H1 (cell line): Measurements from ENCODE around the gene CALR.

ENCODE experiments used
- EZH2 ChIP-seq: fragments of 200-600 bp; sonication (generic); IDR thresholded peaks from 2 replicates; pipeline ENCODE4 v1.7.1; 2012; ENCODE audit warnings: low read depth, mild to moderate bottlenecking, moderate library complexity, low read length, inconsistent platforms; ENCODE audit not compliant: severe bottlenecking
- RNF2 ChIP-seq: fragments of 200-900, 300-1000 bp; sonication (generic); IDR thresholded peaks from 2 replicates; pipeline ENCODE4 v1.7.1; 2016; ENCODE audit warnings: borderline replicate concordance, low read depth, mild to moderate bottlenecking, antibody characterized with exemption, low read length; ENCODE audit not compliant: poor library complexity, severe bottlenecking; ENCODE audit errors: missing control alignments
- TEAD4 ChIP-seq: IDR thresholded peaks from 2 replicates; pipeline ENCODE4 v1.6.1; 2012; ENCODE audit warnings: low read depth, low read length, inconsistent platforms, mixed read lengths
- TF ChIP-seq, protein P1 (sequence below), 3 experiments: IDR thresholded peaks; 1 replicate in 2 of 3; 2 replicates in 1 of 3; pipeline versions ENCODE4 v1.5.1 to v1.6.1; 2011; ENCODE audit warnings: low read length in 3 of 3, mild to moderate bottlenecking in 3 of 3, inconsistent platforms in 2 of 3, low read depth in 1 of 3, moderate library complexity in 1 of 3; ENCODE audit not compliant: insufficient read depth in 1 of 3; ENCODE audit errors: control extremely low read depth in 1 of 3

DNA sequence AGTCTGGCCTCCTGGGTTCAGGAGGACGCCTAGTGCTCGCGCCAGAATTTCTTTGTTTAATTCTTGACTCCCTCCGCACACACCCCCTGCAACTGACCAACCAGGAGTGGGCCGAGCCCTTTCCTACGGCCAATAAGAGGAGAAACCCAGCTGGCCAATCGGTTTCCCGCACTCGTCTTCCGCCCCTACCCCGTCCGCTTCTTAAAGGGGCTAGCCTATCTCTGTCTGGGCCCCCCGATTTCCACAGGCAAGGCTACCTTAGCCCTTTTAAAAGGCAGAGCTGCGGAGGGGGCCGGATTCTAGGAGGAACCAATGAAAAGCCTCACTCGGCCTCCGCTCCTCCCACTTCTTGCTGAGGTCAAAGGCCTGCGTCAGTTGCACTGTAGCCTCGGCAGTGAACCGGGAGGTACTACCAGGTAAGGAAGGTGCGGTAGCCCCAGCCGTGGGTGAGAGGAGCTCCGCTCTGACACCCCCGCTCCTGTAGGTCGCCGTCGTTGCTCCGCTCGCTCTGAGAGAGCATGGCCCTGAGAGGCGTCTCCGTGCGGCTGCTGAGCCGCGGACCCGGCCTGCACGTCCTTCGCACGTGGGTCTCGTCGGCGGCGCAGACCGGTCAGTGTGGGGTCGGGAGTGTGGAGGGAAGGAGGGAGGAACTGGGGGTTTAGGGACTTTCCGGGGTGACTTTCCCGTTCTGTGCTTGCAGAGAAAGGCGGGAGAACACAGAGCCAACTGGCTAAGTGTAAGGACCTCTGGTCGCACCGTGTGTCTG, 47.4 kb upstream of the CALR start, which contains the start of gene GCDH:
- TF ChIP-seq, protein P1, sequence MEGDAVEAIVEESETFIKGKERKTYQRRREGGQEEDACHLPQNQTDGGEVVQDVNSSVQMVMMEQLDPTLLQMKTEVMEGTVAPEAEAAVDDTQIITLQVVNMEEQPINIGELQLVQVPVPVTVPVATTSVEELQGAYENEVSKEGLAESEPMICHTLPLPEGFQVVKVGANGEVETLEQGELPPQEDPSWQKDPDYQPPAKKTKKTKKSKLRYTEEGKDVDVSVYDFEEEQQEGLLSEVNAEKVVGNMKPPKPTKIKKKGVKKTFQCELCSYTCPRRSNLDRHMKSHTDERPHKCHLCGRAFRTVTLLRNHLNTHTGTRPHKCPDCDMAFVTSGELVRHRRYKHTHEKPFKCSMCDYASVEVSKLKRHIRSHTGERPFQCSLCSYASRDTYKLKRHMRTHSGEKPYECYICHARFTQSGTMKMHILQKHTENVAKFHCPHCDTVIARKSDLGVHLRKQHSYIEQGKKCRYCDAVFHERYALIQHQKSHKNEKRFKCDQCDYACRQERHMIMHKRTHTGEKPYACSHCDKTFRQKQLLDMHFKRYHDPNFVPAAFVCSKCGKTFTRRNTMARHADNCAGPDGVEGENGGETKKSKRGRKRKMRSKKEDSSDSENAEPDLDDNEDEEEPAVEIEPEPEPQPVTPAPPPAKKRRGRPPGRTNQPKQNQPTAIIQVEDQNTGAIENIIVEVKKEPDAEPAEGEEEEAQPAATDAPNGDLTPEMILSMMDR (IDR thresholded peaks at IDR 0.05; ENCODE audit: control extremely low read depth in 1 of 3, insufficient read depth in 1 of 3, low read depth in 1 of 3, low read length in 3 of 3): no peak
- TF ChIP-seq TEAD4: no peak
- no peak for TF ChIP-seq EZH2
- no peak for TF ChIP-seq RNF2
